HG03039 (cell line): Measurements from ENCODE around the gene FAM131C.
"Not testable (repeated sequence)": the region's sequence is repeated elsewhere in the genome, so short reads cannot be mapped to it uniquely, and the experiment has no call there.

ENCODE experiments used
- ATAC-seq: cut with Tn5 transposase; IDR thresholded peaks from one replicate; pipeline ENCODE4 v1.9.1; 2021; ENCODE audit warnings: mild to moderate bottlenecking, moderate library complexity; ENCODE audit not compliant: unreplicated experiment

The FAM131C gene

GRCh38 chr1:16077406-16078245 lies 4.2 kb upstream of the FAM131C start:
- ATAC-seq = no peak

DNA sequence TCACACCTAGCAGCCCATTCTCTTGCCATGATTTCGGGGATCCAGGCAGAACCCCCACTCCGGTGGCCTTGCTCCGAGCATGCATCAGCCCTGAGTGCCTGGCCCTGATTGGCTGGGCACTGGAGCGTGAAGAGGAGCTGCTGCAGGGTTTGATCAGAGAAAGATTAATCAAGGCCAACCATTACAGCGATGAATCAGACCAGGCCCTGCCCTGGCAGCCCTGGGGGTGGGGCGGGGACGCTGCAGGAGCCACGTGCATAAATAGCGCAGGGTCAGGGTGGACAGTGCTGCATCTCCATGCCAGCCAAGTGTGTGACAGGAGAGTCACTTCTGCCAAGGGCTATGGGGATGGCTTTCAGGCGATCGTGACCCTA lies 3.4 kb upstream of the FAM131C start:
- ATAC-seq = no peak

GRCh38 chr1:16076031-16076864 lies 2.8 kb upstream of the FAM131C start:
- ATAC-seq = no peak

DNA sequence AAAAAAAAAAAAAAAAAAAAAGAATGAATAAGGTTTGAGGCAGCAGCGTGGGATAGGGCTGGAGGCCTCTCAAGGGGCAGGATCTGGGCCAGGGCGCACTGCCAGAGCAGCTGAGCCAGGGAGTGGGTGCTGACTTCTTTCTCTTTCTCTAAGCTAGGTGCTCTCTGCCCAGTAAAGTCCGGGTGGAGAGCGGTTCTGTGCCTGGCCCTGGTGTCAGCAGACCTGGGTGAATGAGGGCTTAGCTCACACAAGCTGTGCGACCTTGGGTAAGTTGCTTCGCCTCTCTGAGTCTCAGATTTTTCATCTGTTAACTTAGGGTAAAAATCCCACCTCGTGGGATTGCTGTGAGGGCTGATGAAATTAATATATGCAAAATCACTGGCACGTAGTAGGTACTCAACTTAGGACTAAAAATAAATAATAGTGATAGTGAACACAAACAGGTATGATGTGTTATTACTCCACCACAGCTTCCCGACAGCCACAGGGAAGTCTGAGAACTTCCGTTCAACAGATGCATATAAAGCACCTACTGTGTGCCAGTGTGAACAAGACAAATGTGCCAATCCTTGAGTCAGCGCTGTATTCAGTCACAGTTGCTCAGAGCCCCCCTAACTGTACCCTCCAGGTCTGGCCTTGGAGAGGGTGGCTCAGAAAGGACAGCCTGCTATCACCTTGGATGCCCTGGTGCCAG lies 2.0 kb upstream of the FAM131C start:
- no peak for ATAC-seq

- ATAC-seq = no peak
Measured at GRCh38 chr1:16074217-16074616, 766 bp upstream of the FAM131C start.

DNA sequence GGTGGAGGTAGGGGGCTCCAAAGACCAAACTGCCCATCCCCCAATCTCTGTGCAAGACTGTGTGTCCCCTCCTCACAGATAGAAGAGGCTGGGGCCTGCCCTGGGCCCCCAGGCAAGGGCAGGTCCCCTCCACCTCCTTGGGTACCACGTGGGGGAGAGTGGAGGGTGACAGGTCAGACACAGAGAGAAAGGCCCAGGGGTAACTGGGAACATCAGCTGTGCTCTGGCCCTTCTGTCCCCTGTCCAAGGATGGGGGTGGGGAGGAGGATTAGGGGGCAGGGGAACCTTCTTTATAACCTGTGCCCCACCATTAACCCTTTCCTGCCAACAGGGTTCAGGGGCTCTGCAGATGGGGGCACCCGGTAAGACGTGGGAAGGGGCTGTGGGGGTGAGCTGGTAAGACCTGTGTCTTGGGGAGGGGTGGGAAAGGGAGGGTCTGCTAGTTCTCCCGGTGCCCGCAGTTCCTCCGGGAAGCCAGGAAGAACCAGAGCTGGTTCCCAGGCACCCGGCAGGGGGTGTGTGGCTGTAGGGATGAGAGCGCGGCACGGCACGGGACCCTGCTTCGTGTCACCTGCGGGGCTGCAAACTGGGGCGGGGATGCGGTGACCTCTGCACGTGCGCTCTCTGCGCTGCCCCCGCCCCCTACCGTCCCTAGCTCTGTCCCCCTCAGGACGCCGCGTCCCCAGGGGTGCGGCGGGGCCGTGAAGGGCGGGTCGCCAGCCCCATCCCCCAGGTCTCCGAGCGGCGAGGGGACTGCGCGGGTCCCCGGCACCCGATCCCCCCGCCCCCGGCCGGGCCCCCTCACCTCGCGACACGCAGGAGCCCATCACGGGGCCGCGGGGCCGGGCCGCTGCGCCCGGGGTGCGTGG lies 601 bp downstream of the FAM131C start:
- ATAC-seq = no peak

- ATAC-seq = no peak
Measured at GRCh38 chr1:16072095-16072494, 1.4 kb downstream of the FAM131C start.

DNA sequence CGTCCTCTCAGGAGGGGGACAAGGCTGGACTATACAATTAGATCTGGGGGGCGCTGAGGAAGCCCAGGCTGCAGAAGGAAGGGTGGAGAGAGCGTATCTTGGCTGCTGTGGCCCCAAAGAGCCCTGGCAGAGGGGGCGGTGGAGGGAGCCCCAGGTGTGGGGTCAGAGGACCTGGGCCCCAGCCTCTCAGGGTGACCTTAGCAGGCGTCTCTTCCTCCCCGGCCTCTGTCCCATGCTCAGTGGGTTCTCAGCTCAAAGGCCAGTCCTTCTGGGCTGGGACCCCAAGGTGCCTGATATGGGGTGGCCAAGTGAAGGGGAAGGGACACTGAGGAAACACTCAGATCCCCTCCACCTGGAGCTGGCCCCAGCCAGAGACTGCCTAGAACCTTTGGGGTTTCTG lies 1.8 kb downstream of the FAM131C start:
- no peak for ATAC-seq

GRCh38 chr1:16070640-16071355 lies 2.7 kb downstream of the FAM131C start:
- no peak for ATAC-seq

- ATAC-seq = no peak
Measured at GRCh38 chr1:16068356-16069270, 4.8 kb downstream of the FAM131C start.

DNA sequence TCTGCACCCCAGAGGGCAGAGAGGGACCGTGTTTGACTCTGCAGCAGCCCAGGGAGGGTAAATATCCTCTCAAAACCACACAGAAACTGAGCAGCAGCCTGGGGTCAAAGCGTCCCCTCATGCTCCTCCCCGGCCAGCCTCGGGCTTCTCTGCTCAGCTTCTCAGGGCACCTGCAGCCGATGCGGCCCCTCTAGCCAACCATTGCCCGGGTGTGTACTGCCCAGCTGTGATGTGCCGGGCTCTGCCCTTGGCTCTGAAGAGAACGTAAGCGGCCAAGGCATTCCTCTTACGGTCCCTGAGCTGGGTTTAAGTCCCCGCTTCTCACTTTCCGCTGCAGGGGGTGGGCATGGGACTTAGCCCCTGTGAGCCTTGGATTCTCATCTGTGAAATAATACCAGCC lies 5.5 kb downstream of the FAM131C start:
- no peak for ATAC-seq

- no peak for ATAC-seq
Measured at GRCh38 chr1:16067127-16067768, 6.2 kb downstream of the FAM131C start.

DNA sequence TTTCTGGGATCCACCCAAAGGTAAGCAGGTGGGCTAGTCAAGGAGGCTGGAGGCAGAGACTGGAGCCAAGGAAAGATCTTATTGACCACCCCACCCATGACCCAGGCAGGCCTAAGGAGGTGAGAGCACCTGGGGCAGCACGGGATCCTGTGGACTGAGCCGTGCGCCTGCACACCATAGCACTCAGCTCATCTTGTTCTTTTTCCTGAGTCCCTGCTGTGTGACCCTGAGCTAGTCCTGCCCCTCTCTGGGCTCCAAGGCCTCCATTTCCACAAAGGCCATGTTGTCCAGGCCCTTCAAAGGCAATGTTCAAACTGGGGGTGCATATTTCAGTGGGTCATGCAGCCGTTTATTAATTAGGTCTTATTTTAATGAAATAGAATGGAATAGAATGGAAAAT lies 7.2 kb downstream of the FAM131C start:
- no peak for ATAC-seq

DNA sequence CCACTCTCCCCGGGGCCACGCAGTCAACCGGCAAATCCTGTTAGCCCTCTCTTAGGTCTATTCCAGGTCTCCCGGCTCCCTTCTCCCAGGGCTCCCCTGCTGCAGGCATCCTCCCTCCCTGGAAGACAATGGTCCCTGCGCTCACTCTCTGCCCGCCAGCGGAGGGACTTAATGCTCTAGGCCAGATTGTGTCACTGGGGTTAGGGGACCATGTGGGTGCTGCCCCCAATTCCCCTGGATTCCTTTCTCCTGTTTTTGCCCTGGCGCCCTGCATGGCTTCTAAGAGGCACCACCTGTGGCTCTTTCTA lies 8.2 kb downstream of the FAM131C start:
- ATAC-seq = no peak

- no peak for ATAC-seq
Measured at GRCh38 chr1:16064536-16065268, 8.7 kb downstream of the FAM131C start.

DNA sequence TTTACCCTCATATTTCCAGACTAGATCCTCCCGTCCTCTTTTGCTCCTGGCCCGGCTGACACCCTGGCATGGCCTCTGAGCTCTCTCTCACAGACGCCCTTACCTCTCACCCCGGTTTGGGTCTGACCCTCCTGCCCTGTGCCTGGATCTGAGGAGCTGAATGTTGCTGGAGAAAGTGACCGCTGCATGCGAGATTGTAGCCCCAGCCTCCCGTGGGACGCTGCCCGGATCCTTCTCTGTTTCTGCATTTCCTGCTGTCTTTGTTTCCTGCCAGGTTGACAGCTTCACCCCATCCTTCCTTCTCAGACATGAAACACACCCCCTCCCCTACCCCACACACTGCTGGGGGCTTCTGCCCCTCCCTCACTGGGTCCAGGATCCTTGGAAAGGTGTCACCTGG lies 9.5 kb downstream of the FAM131C start:
- ATAC-seq = no peak

- ATAC-seq = no peak
Measured at GRCh38 chr1:16063226-16063829, 10.1 kb downstream of the FAM131C start.

DNA sequence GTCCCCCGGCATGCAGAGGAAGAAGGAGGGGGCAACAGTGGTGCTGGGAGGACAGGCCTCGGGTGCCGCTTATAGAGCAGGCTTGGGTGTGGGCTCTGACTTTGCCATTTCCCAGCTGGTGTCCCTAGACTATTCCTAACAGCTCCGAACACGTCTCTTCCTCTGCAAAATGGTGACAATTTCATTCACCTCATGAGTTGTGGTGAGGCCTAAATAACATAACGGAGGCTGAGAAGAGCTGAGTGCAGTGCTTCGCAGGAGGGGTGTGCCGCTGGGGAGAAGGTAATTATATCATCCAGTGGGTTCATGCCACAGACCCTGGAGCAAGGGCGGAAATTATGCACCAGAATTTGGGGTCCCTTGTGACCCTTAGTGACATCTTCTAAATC lies 10.8 kb downstream of the FAM131C start:
- not testable (repeated sequence) for ATAC-seq
